Chondrocyte (in vitro differentiated cells): ENCODE measurements around the gene PLEKHH3. TPM values are rescaled to one million over a fixed set of nuclear protein-coding genes. Genes with fewer than 3 reads are reported as not detected.
"Not testable (repeated sequence)": the region's sequence is repeated elsewhere in the genome, so short reads cannot be mapped to it uniquely, and the experiment has no call there.

Experiments used
- DNase-seq: peaks from one replicate; pipeline ENCODE4 v3.0.0; 2021; ENCODE audit warnings: mixed read lengths, low spot score
- H3K27ac Mint-ChIP-seq: one replicate; pipeline ENCODE4 v1.8.0; 2021; ENCODE audit warnings: mild to moderate bottlenecking, moderate library complexity, mixed read lengths; ENCODE audit not compliant: unreplicated experiment
- H3K27me3 Mint-ChIP-seq: 2 replicates; pipeline ENCODE4 v1.8.0; 2021; ENCODE audit warnings: low read depth, mixed read lengths
- H3K36me3 Mint-ChIP-seq: 2 replicates; pipeline ENCODE4 v1.8.0; 2021; ENCODE audit warnings: low read depth, mixed read lengths
- H3K4me1 Mint-ChIP-seq: 2 replicates; pipeline ENCODE4 v1.8.0; 2021; ENCODE audit warnings: low read depth, mild to moderate bottlenecking, mixed read lengths
- H3K4me3 Mint-ChIP-seq: one replicate; pipeline ENCODE4 v1.8.0; 2021; ENCODE audit warnings: mild to moderate bottlenecking, moderate library complexity, mixed read lengths; ENCODE audit not compliant: unreplicated experiment
- H3K9me3 Mint-ChIP-seq: 2 replicates; pipeline ENCODE4 v1.8.0; 2021; ENCODE audit warnings: low read depth, mixed read lengths
- CTCF ChIP-seq: fragments of 200-600 bp; sonication (generic); IDR thresholded peaks from 2 replicates; pipeline ENCODE4 v1.5.0; 2021; ENCODE audit warnings: antibody characterized with exemption, mild to moderate bottlenecking, moderate library complexity
- total RNA-seq: library from RNA; stranded (reverse); gene quantifications from 3 replicates; pipeline ENCODE4 v1.2.1, GENCODE V29; 2021

PLEKHH3 gene
- total RNA-seq, 1 donor from 2014 or later: 41.5 TPM

DNA sequence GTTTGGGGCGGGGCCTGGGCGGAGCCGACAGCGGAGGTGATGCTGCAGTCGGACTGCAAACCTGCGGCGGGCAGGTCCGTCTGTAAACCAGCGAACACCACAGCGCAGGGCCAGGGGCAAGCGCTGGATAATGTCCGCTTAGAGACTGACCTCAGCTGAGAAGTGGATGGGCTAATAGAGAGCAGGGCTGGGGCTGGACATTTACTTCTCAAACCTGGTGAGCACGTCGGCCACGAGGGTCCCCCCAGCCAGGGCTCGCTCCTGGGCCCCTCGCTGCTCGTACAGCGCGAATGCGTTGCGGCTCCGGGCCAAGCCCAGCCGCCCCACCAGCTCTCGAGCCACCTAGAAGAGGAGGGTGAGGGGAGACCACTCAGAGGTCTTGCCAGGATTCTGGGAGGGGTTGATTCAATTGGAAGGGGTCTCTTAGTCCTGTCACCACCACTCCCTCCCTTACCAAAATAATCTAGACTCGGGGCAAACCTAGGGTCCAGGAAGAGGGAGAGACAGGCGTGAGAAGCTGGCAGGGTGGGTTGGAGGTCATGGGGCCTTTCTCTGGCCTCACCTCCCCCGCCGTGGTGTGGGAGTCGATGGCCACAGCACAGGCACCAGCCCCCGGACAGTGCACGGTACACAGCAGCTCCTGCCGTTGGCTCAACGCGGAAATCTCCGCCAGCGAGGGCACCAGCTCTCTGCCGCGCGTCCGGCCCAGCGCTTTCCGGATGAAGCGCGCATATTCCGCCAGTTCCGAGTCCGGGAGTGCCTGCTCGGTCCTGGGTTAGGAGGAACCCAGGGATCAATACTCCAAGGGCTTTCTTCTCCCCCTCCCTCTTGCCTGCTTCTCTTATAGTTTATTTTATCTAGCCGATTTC, 5.8 kb downstream of the PLEKHH3 start:
- Mint-ChIP-seq H3K9me3 (no peaks in the 10 kb centered on the region), H3K27ac (no peak overlapping the region), H3K27me3 (no peaks in the 10 kb centered on the region), H3K4me1 (peaks cover 42% of the 10 kb centered on the region), H3K4me3 (no peak overlapping the region), H3K36me3 (peaks cover 18% of the 10 kb centered on the region)
- no peak for TF ChIP-seq CTCF
- no peak for DNase-seq

DNA sequence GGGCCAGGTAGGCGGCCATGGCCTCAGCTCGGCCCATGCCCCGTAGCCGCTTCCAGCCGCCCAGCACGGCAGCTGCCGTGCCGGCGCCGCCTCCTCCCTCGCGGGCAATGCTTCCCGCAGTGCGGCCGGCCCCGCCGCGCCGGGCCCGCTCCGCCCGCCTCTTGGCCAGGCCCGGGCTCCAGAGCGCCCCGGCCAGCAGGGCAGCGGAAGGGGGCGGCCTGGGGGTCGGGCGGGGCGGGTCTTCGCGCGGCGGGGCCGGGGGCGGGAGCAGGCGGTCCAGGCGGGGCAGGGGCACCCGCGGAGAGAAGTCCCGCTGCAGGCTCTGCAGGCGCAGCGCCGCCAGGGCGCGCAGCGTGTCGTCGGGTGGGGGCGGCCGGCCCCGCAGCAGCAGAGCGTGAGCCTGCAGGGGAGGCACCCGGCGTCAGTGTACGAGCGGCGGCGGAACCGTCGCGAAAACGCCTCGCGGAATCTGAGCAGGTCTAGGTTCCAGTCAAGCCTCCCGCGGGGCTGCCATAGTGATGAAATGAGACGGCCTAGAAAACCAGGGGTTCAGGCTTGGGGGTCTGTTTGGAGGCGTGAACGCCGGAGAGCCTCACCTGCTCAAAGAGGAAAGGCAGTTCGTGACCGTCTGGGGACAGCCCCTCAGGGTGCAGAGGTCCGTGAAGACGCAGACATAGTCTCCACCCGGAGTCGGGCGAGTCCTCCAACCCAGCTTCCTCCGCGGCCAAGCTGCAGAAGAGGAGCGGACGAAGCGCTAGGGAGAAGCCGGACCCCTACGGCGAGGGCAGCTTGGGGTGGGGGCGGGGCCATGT, 6.6 kb downstream of the PLEKHH3 start:
- H3K9me3 Mint-ChIP-seq: no peaks in the 10 kb centered on the region
- no peak overlapping the region for H3K4me3 Mint-ChIP-seq
- no peak for DNase-seq
- no peaks in the 10 kb centered on the region for H3K27me3 Mint-ChIP-seq
- H3K36me3 Mint-ChIP-seq: peaks cover 26% of the 10 kb centered on the region
- H3K27ac Mint-ChIP-seq: no peak overlapping the region
- TF ChIP-seq CTCF: no peak
- H3K4me1 Mint-ChIP-seq: peaks cover 42% of the 10 kb centered on the region

DNA sequence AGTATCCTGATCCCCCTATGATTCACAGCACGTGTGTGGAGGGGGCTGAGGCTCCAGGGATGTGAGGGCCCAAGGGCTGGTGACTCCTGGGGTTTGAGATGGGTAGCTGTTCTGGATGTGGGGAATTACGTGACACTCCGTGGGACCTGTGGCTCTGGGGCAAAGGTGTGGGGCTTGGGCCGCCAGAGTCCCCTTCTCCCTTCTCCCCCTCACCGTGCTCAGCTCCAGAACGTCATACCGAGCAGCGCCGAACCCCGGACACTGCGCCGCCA, 7.2 kb downstream of the PLEKHH3 start:
- no peak for TF ChIP-seq CTCF
- Mint-ChIP-seq H3K27ac (peak overlapping the region; percentile 60), H3K4me1 (peaks cover 37% of the 10 kb centered on the region), H3K27me3 (no peaks in the 10 kb centered on the region), H3K4me3 (no peak overlapping the region), H3K36me3 (peaks cover 26% of the 10 kb centered on the region), H3K9me3 (no peaks in the 10 kb centered on the region)
- DNase-seq: no peak

GRCh38 chr17:42667088-42667951, 9.5 kb downstream of the PLEKHH3 start:
- peak overlapping the region; percentile 77 for H3K27ac Mint-ChIP-seq
- no peaks in the 10 kb centered on the region for H3K27me3 Mint-ChIP-seq
- peaks cover 28% of the 10 kb centered on the region for H3K36me3 Mint-ChIP-seq
- H3K9me3 Mint-ChIP-seq: no peaks in the 10 kb centered on the region
- no peak for DNase-seq
- no peak for TF ChIP-seq CTCF
- H3K4me1 Mint-ChIP-seq: peaks cover 31% of the 10 kb centered on the region
- H3K4me3 Mint-ChIP-seq: no peak overlapping the region

DNA sequence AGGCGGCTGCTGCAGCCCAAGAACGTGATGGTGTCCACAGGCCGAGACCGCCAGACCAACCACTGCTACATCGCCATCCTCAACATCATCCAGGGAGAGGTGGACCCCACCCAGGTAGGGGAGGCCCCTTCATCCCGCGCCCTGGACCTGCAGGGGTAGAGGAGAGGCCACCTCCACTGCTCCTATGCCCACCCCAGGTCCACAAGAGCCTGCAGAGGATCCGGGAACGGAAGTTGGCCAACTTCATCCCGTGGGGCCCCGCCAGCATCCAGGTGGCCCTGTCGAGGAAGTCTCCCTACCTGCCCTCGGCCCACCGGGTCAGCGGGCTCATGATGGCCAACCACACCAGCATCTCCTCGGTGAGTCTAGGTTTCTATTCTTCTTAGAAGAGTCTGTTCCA, 10.7 kb downstream of the PLEKHH3 start:
- H3K36me3 Mint-ChIP-seq: peaks cover 26% of the 10 kb centered on the region
- DNase-seq, H3K4me3 Mint-ChIP-seq, H3K9me3 Mint-ChIP-seq, H3K27me3 Mint-ChIP-seq, H3K27ac Mint-ChIP-seq: not testable (repeated sequence)
- peaks cover 28% of the 10 kb centered on the region for H3K4me1 Mint-ChIP-seq
